Hematopoietic multipotent progenitor cell treated with erythropoietin and hydrocortisone succinate and interleukin-3 and kit ligand, for 15 days (in vitro differentiated cells): ENCODE data around the gene TM9SF2.
"Not testable (repeated sequence)": the region's sequence is repeated elsewhere in the genome, so short reads cannot be mapped to it uniquely, and the experiment has no call there.

Source experiments
- DNase-seq: peaks from one replicate; pipeline ENCODE4 v3.0.0-alpha.2; 2015; ENCODE audit warnings: low spot score

Gene TM9SF2

DNA sequence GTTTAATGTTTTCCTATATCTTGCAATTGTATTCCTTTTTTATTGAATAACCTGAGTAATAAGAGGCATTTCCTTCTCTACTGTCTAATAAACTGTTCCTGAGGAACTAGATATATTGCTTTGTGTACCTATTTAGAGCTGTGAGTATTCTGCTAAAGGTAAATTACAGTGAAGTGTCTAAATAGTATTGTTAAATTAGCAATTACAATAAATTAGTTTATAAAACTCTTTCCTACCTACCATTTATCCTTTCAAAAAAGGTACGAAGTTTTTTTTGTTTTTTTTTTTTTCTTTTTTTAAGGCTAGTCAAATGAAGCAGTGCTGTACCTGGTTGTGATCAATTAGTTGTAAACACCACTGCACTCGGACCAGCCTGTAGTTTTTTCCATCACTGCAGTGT, 34.8 kb downstream of the TM9SF2 start:
- no peak for DNase-seq

DNA sequence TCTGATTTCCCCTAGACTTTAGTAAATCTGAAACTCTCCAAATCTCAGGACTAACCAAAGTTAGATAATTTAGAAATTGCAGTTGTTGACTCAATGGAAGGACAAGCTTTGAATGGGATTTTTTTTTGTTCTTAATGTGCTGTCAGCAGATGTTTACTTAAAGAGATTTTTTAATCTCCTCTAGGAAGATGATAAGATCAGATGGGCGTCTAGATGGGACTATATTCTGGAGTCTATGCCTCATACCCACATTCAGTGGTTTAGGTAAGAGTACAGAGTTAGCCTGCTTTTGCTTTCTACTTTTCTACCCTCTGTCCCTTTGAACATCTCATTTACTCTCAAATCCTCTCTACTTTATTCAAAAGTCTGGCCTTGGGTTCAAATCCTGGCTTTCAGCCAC, 39.3 kb downstream of the TM9SF2 start:
- no peak for DNase-seq

DNA sequence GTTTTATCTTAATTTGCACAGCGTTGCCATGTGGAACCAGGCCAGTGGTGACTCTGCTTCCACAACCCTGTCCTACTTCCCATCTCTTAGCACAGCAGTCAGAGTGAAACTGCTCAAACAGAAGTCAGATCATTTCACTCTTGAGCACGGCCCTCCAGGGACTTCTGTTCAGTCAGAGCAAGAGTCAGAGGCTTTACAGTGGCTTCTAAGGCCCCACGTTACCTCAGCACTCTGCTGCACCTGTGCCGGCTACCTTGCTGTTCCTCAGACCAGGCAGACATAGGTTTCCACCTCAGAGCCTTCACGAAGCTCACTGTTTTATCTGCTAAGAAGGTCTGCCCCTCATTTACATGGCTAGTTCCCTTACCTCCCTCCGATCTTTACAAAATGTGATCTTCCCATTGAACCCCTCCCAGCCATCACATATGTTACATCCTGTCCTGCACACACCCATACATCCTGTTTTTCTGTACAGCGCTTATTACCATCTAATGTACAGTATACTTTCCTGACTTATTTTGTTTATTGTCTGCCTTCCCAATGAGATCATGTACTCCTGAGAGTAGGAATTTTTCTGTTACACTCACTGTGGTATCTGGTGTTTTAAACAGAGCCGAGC, 41.6 kb downstream of the TM9SF2 start:
- DNase-seq = no peak

DNA sequence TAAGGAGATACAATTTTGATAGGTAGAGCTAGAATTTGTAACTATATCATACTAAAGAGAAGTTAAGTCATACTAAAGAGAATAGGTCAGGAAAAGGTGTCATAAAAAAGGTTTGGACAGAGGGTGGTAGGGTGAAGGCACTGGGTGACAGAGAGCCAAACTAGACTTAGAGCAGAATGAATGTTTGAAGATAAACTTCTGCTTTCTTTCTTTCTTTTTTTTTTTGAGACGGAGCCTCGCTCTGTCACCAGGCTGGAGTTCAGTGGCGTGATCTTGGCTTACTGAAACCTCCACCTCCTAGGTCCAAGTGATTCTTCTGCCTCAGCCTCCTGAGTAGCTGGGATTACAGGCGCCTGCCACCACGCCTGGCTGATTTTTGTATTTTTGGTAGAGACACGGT, 44.1 kb downstream of the TM9SF2 start:
- no peak for DNase-seq

DNA sequence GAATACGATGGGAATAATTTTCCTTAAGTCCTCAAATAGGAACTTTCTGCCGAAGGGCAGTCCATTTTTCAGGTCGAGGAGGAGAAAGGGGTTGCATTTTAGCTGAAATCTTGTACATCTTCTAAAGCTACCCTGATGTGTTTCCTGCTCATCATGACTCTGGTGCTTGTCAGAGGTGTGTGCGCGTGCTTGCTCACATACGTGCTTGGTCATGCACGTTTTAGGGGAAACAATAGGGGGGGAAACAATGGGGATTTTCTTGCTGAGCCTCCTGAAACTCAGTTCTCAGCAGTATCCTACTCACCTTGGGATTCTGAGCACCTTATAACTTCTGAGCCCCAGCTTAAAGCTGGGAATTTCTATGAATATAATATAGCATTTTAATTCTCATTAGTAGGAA, 44.7 kb downstream of the TM9SF2 start:
- no peak for DNase-seq

DNA sequence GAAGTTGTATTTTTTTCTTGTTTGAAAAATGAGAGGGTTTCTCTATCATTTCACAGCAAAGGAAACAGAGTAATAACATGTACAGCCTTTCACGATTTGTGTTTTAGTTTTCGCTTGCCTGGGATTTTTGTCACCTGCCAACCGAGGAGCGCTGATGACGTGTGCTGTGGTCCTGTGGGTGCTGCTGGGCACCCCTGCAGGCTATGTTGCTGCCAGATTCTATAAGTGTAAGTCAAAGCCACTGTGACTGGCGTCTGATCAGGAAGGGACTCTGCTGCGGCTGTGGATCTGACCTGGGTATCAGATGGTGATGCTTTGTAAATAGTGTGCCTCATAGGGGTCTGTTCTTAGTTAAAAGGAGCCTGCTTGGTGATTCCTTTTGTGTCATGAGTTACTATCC, 45.6 kb downstream of the TM9SF2 start:
- DNase-seq = no peak

DNA sequence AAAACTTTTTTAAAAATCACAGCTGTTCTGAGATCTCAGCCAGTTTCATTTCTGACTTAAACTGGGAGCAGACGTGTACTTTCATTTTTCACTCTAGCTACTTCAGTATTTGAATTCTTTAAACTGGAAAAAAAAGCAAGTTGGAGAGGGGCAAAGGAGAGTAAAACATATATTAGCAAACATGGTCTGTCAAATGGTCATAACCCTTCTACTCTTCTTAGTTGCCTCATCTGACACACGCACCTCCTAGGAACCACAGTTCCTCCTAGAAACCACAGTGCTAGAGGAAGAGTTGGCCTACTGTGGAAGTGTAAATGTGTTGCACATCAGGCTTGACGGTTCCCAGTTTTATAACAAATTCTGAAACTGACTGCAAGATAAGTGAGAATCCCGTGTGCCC, 47.2 kb downstream of the TM9SF2 start:
- no peak for DNase-seq

DNA sequence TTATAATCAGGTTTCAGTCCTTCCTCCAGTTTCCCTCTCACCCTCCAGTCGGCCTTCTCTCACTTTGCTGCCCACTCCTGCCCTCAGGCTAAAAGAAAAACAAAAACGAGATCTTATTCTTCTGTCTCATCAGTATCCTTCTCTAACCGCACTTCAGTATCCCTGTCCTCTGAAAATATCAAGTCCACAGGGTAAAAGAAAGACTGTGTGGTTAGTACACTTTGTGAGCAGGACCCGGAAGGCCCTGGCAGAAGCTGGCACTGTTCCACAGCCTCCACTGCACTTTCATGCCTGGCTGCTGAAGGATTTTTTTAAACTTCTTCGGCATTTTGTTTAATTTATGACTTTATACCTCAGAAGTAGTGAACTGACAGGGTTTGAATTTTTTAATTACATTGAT, 51.8 kb downstream of the TM9SF2 start:
- no peak for DNase-seq

DNA sequence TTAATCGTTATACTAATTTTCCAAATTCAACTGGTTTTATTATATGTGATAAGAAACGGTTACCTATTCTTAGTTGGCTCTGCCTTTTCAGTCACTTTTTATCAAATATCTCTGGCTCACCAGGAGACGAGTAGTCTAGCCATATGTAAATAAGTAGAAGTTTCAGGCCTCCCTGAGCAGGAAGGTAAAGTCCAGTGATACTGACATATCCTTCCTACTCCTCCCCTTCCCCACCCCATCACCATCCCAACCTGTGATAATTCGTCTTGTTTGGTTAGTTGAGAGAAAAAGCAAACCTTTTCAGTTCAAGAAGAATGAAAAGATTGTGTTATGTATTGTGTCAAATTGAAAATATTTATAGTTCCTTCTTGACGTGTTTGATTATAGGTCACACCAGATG, 53.9 kb downstream of the TM9SF2 start:
- no peak for DNase-seq

DNA sequence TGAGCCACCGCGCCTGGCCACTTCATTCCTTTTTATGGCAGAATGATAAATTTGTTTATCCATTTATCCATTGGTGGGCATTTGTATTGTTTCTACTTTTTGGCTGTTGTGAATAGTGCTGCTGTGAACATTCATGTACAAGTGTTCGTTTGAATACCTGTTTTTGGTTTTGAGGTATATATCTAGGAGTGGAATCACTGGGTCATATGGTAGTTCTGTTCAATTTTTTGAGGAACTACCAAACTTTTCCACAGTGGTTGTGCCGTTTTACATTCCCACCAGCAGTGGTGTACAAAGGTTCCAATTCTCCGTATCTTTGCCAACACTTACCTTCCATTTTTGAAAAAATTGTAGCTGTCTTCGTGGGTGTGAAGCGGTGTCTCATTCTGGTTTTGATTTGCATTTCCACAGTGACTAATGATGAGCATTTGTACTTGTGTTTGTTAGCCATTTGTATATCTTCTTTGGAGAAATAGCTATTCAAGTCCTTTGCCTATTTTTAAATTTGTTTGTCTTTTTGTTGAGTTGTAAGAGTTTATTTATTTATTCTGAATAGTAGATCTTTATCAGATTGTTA, 55.7 kb downstream of the TM9SF2 start:
- DNase-seq = no peak

DNA sequence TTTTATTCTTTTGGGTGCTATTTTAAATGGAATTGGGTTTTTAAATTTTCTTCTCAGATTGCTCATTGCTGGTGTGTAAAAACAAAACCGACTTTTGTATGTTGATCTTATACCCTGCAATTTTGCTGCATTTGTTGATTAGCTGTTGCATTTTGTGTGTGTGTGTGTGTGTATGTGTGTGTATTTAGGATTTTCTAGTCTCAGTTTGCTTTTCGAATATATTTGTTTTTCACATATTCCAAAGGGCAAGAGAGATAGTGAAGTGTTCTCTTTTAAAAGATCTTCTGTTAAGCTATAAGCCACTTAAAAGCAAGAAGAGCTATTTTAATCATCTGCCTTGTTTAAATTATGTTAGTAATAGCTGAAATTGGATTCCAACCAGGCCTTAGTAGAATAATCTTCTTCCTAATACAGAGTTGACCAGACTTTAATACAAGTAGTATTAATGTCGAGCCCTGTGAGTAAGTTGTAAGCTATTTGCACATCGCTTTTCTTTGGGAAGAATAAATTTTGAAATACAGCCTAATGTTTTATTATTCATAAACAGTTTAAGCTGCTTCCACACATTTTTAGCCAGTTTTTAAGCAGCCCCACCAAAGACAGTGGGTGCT, 57.4 kb downstream of the TM9SF2 start:
- no peak for DNase-seq

DNA sequence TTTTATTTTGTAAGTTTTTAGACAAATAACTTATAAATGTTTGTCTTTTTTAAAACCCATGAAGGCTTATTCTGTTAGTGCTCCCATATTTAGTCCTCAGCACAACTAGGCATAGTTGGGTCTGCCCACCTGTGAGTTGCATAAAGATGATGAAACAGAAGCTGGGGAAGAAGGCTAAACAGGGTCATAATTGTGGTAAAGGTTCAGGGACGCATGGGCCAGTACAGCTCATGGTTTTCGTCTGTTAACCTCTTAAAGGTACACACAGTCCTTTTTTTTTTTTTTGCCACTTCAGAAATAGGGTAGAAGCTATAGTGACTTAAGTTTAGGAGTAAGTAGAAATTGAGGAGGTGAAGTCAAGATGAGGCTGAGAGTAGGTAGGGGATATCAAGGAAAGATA, 58.3 kb downstream of the TM9SF2 start:
- DNase-seq = no peak

DNA sequence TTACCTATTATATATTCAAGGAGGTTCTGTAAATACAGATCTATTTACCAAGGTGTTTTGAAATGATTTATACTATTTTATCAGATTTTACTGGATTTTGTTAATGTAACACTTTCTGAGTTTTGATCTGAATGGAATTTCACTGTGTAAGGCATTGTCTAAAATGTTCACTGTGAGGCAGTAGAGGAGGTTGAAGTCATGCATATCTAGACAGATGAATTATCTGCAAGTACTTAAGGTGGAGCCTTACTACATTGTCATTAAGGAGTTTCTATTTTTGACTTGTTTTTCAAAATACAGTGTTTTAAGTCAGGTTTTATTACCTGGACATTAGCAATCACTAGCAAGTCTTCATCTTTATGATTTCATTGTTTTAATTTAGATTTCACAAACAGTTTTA, 62.1 kb downstream of the TM9SF2 start:
- DNase-seq = no peak

DNA sequence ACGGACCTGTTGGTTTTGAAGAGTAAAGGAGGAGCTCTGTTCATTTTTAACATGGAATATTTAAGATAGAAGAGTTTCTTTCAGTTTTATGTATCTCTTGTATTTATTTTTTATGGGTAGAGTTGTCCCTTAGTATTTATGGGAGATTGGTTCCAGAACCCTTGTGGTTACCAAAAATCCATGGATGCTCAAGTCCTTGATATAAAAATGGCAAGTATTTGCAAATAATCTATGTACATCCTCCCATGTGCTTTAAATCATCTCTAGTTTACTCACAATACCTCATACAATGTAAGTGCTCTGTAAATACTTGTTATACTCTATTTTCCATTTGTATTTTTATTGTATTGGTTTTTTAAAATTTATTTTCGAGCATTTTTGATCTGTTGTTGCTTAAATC, 63.1 kb downstream of the TM9SF2 start:
- DNase-seq = no peak

DNA sequence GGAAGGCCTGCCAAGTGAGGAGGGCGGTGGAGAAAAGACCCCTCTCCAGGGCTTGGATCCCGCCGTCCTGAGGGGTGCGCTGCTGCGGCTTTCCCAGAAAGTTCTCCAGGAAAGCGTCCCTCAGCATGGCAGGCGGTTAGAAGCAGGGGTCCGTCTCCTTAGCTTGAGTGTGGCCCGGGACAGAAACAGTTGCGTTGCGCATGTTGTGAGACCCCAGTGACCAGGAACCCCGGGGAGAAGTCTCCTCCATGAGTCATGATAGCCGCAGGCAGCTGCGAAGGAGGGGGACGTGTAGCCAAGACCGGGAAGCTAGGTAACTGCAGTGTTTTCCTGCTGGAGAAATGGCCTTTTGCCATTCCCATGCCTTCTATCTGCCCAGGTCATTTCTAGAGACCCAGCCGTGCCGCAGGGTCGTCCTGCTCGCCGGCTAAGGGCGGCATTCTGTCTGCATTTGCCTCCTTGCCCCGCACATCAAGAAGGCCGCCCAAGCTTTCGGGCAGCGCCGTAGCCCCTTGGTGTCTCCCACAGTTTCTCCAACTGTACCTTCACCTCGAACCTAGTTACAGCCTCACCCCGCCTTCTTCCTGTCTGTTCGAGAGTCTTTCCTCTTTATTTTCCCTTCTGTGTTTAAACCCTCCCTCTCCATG, 64.3 kb downstream of the TM9SF2 start:
- DNase-seq = no peak

DNA sequence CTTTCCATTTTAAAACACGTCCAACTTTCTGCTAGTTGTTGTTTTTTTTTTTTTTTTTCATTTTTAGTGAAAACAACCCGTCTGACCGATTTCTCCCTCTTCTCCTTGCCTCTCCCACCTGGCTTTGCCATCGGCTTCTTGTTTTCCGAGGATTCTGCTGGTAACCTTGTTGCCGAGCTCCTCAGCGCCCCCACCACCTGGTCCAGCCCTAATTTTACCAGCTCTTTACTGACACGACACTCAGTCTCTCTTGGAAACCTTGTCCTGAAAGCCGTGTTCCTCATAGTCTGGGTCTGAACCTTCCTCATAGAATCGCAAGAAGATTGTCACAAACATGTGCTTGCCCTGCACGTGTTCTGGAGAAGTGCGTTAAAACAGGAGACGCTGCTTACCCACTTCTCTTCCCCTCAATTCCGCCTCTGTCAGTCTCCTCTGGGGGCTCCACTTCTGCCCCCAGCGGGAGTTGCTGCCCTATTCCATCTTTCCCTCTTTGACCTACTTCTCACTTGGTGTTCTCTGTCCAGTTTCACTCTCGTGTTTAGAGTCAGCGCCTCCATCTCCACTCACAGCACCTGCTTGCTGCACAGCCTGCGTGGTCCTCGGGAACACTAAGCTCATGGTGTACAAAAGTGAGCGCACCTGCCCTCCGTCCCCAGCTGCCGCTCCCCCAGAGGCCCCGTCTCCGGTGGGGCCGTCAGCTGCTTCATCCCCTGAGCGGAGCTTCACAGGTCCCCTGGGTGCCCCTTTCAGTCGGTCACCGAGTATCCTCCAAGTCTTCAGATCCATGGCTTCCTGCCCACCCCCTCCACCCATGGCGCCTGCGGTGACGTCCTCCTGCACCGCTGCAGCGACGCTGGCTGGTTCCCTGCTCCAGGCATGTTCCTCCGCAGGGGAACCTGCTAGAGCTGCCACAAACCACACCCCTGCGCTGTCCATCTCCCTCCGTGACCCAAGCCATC, 65.1 kb downstream of the TM9SF2 start:
- no peak for DNase-seq

DNA sequence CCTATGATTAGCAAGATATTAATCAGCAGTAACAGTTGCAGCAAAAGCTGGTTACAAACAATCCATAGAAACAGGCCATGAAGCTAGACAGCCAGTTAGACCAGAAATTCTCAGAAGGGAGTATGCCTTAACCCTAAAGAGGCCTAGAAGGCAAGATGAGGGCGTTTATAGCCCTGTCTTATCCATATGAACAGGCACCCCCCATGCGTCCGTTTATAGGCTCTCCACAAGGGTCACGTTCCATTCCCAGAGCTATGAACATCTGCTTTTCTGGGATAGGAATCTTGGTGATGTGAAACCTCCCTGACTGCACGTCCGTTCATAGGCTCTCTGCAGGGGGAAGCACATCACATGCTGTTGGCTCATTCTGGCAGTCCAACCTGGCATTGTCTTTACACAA, 67.6 kb downstream of the TM9SF2 start:
- DNase-seq = not testable (repeated sequence)

DNA sequence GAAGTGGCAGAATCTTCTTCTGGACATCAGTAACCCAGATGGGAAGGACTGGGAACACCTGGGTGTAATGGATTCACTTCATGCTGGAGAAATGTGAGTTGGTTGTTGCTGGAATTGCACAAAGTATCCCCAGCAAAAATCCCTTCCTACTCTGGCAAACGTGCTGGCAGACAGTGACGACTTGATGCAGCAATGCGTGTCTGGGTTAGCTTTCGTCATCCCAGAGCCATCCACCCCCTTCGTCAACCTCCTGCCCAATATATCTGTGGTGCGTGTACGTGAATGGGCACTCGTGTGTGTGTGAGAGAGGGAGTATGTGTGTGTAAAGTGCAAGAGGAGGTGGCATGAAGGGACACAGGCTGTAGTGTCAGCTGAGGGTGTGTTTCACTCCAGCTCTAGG, 70.9 kb downstream of the TM9SF2 start:
- no peak for DNase-seq

DNA sequence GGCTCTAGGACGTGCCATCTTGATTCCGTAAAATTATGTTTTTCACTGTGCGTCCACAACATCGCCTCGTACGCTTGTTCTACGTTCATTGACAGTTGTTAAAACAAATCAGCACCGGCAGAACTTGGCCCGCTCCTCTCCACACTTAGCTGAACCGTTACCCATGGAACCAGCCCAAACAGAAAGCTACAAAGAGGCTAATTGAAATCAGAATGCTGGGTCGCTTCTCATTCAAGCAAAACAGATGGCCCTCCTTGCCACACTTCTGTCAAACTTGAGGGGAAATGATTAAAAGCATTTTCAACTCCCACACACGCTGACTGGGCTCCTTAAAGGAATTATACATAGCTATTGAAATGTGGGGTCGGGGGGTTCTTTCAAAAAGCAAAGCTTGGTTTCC, 71.6 kb downstream of the TM9SF2 start:
- no peak for DNase-seq

DNA sequence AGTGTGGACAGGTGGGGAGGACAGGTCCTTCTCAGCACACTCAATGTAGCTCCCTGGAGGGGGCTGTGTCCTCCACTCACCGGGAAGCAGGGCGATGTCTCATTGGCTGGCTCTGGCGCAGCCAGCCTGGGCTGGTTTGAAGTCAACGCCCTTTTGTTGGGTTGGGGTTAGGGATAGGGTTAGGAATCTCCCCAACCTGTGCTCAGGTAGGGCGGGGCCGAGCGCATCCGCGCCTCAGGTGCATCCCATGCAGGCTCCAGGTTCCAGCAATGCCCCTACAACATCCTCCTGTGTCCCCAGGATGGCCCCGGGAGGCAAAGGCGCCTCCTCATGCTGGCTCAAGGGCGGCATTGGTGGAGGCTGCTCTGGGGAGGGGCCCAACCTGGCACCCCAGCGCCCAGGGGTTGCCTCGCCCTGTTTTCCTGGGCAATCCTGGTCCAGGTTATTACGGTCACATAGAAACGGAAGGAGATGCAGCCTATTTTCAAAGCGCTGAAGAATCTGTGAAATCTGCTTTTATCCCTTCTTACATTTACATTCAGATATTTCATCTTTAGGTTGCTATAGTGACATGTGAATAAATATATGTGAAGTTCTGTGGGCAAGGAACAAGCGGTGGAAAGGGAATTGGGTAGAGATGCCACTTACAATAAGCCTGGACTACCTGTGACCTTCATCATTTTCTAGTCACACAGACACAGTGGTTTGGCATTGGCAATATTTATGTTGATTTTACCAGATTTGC, 74.3 kb downstream of the TM9SF2 start:
- DNase-seq = no peak
